ENCODE data around the gene SSTR1. TPM values are rescaled to one million over a fixed set of nuclear protein-coding genes. Genes with fewer than 3 reads are reported as not detected.

SSTR1 gene
- total and polyA plus RNA-seq, 2 of the 13 experiments (the other 11 are each of a cell fraction or from before 2014, with no cell fraction given) = 0.04 TPM

DNA sequence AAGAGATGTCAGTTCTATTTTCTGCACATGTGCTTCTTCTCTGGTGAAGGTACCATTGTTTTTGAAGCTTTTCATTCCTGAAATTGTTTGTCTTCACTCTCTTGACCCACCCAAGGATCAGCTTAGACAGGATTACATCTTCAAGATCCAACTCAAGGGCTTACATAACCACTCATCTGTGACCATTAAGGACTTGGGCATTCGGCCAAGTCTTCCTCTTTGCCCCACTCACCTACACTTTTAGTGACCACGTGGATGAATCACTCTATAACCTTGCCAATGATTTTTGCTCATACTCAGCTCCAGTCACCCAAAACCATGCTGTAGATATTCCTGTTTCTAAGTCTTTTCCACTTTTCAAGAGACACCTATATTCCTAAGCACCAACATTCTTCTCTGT, 36.5 kb upstream of the SSTR1 start:
- DNase-seq (ENCODE audit: low spot score) (no peak), ATAC-seq (no peak), FAIRE-seq (no peak)
- Histone ChIP-seq H3K36me3 (replicated peaks in 1 of 2; ENCODE audit: control insufficient read depth in 1 of 2, insufficient read depth in 2 of 2, low read length in 2 of 2) (no peaks in the 10 kb centered on the region), H3K9ac (ENCODE audit: insufficient read depth, low read depth, low read length) (no peak overlapping the region), H3K4me1 (ENCODE audit: insufficient read depth, low read length) (no peaks in the 10 kb centered on the region), H4K20me1 (ENCODE audit: insufficient read depth, low read length) (no peaks in the 10 kb centered on the region), H3K4me2 (ENCODE audit: low read depth, low read length) (no peak overlapping the region), H3K4me3 (replicated peaks in 1 of 3; ENCODE audit: insufficient read depth in 1 of 3, low read depth in 2 of 3, low read length in 3 of 3) (no peak overlapping the region), H3K27me3 (ENCODE audit: control insufficient read depth in 1 of 2, insufficient read depth in 2 of 2, low read length in 2 of 2) (no peaks in the 10 kb centered on the region), H2AFZ (ENCODE audit: low read length) (no peak overlapping the region), H3K79me2 (ENCODE audit: insufficient read depth, low read length) (no peaks in the 10 kb centered on the region), H3K9me3 (ENCODE audit: low read length) (no peaks in the 10 kb centered on the region), H3K27ac (ENCODE audit: extremely low read length, insufficient read depth, low read length) (no peak overlapping the region)
- no peak for TF ChIP-seq RFXAP (CRISPR knock-in tag; IDR thresholded peaks at IDR 0.05; ENCODE audit: borderline replicate concordance)
- no peak for TF ChIP-seq SSRP1 (CRISPR knock-in tag; IDR thresholded peaks at IDR 0.05)
- POLR2A ChIA-PET = no interaction called here
- in situ Hi-C loops (cut with HindIII; ENCODE audit: extremely low pct_ligation_motif_present, low pct_unique_long_range_greater_than_20kb) (no loop called here), intact Hi-C loops (cut with micrococcal nuclease; ENCODE audit: unreplicated experiment) (no loop called here)
- BruUV-seq (replicated peaks) = no TSS peak
- WGBS (ENCODE audit: low lambda C conversion rate) = 0% methylated on average over 2 of the region's 2 CpGs
- CTCF ChIA-PET (ENCODE audit: low intra/inter-chr PET ratio, low total read pairs) = no interaction called here

DNA sequence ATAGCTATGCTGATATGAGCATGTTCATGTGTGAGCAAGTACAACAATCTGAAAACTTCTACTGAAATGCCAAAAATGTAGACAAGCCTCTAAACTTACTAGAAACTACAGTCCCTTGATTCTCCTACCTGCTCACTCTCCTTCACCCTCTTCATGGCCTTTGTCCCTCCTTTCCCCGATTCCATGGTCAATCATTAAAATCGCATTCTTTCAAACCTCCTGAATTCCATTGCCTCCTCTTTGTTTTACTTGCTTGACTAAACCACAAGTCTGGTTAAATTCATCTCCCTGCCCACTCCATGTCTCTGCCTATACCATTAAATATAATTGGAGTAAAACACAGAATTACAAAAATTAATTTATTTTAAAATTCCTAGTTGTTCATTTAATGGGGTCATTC, 33.0 kb upstream of the SSTR1 start:
- DNase-seq (ENCODE audit: low spot score) (no peak), FAIRE-seq (no peak), ATAC-seq (peak; percentile 43; the same call in 1 of the 3 replicates)
- H3K4me3 ChIP-seq (replicated peaks in 1 of 3; ENCODE audit: insufficient read depth in 1 of 3, low read depth in 2 of 3, low read length in 3 of 3) = no peak overlapping the region
- in situ Hi-C loops (cut with HindIII; ENCODE audit: extremely low pct_ligation_motif_present, low pct_unique_long_range_greater_than_20kb) (no loop called here), intact Hi-C loops (cut with micrococcal nuclease; ENCODE audit: unreplicated experiment) (no loop called here)
- ChIA-PET POLR2A (no interaction called here), CTCF (ENCODE audit: low intra/inter-chr PET ratio, low total read pairs) (no interaction called here)
- H3K27me3 ChIP-seq (ENCODE audit: control insufficient read depth in 1 of 2, insufficient read depth in 2 of 2, low read length in 2 of 2) = no peaks in the 10 kb centered on the region
- TF ChIP-seq PLRG1 (conservative IDR thresholded peaks at IDR 0.05) (0 out of 2 replicates have a peak, but pooled peaks have one; percentile 30), AFF4 (CRISPR knock-in tag; IDR thresholded peaks at IDR 0.05) (no peak)
- H3K79me2 ChIP-seq (ENCODE audit: insufficient read depth, low read length) = no peaks in the 10 kb centered on the region
- no peak overlapping the region for H3K27ac ChIP-seq (ENCODE audit: extremely low read length, insufficient read depth, low read length)
- no peaks in the 10 kb centered on the region for H4K20me1 ChIP-seq (ENCODE audit: insufficient read depth, low read length)
- no peaks in the 10 kb centered on the region for H3K36me3 ChIP-seq (replicated peaks in 1 of 2; ENCODE audit: control insufficient read depth in 1 of 2, insufficient read depth in 2 of 2, low read length in 2 of 2)
- no peak overlapping the region for H3K9ac ChIP-seq (ENCODE audit: insufficient read depth, low read depth, low read length)
- H2AFZ ChIP-seq (ENCODE audit: low read length) = no peak overlapping the region
- no peak overlapping the region for H3K4me2 ChIP-seq (ENCODE audit: low read depth, low read length)
- H3K9me3 ChIP-seq (ENCODE audit: low read length) = no peaks in the 10 kb centered on the region
- no peaks in the 10 kb centered on the region for H3K4me1 ChIP-seq (ENCODE audit: insufficient read depth, low read length)
- whole genome bisulfite sequencing (ENCODE audit: low lambda C conversion rate) = 18% methylated on average over 2 of the region's 2 CpGs
- no TSS peak for BruUV-seq (replicated peaks)

All from HepG2 (cell line).